Measurements from ENCODE around the gene EXOC4.
"Not testable (repeated sequence)": the region's sequence is repeated elsewhere in the genome, so short reads cannot be mapped to it uniquely, and the experiment has no call there.

- TF ChIP-seq CTCF, POLR2AphosphoS5, EP300, POLR2A (IDR thresholded peaks at IDR 0.05): not testable (repeated sequence)
Observed at GRCh38 chr7:133210817-133211216, 42.1 kb upstream of the EXOC4 start.
